Left hindlimb (tissue), 1 donor: ENCODE measurements around the gene CCR2.

Experiments
- DNase-seq: peaks from one replicate; pipeline ENCODE4 v3.0.0-alpha.2; 2018

CCR2 gene

GRCh38 chr3:46406788-46407611 is 53.1 kb downstream of the CCR2 start, which contains the start of the genes CCR5AS and CCRL2:
TSS of gene CCR5AS (minus strand) at chr3:46407066.
TSS of gene CCRL2 (plus strand) at chr3:46407259. CDS start at chr3:46408080, 821 bp downstream.
- peak; percentile 48 for DNase-seq

- DNase-seq, result no peak
Observed at GRCh38 chr3:46407970-46408369, 54.1 kb downstream of the CCR2 start.

GRCh38 chr3:46408853-46409252 is 54.9 kb downstream of the CCR2 start:
- no peak for DNase-seq

- DNase-seq, result no peak
Observed at GRCh38 chr3:46409739-46410489, 56.0 kb downstream of the CCR2 start.
